Osteoblast (primary cell): ENCODE results near the gene SFMBT2. TPM values are rescaled to one million over a fixed set of nuclear protein-coding genes. Genes with fewer than 3 reads are reported as not detected.

Source experiments
- DNase-seq: peaks from one replicate; pipeline ENCODE4 v3.0.0; 2011; ENCODE audit warnings: low spot score, mixed read lengths; ENCODE audit not compliant: insufficient read length; ENCODE audit errors: missing footprints
- H2AFZ ChIP-seq: 2 replicates; pipeline ENCODE4 v1.6.0; 2011; ENCODE audit warnings: mild to moderate bottlenecking, low read length
- H3K27ac ChIP-seq: 2 replicates; pipeline ENCODE4 v1.5.1; 2011; ENCODE audit warnings: mild to moderate bottlenecking, low read depth, low read length, moderate library complexity
- H3K27me3 ChIP-seq: 2 replicates; pipeline ENCODE4 v1.6.0; 2012; ENCODE audit warnings: mild to moderate bottlenecking, control low read depth, inconsistent platforms, low read length, moderate library complexity; ENCODE audit not compliant: insufficient read depth
- H3K36me3 ChIP-seq: 2 replicates; pipeline ENCODE4 v1.5.1; 2011; ENCODE audit warnings: mild to moderate bottlenecking, low read length, control low read depth, moderate library complexity; ENCODE audit not compliant: insufficient read depth
- H3K4me1 ChIP-seq: 2 replicates; pipeline ENCODE4 v1.5.1; 2011; ENCODE audit warnings: mild to moderate bottlenecking, low read length, control low read depth, moderate library complexity; ENCODE audit not compliant: insufficient read depth
- H3K4me2 ChIP-seq: 2 replicates; pipeline ENCODE4 v1.6.0; 2011; ENCODE audit warnings: mild to moderate bottlenecking, low read length; ENCODE audit not compliant: insufficient read depth
- H3K4me3 ChIP-seq: fragments of 200-600 bp; sonication (generic); 3 replicates; pipeline ENCODE4 v1.5.1; 2012; ENCODE audit warnings: mild to moderate bottlenecking, low read length, inconsistent platforms; ENCODE audit not compliant: insufficient read depth
- H3K79me2 ChIP-seq: 2 replicates; pipeline ENCODE4 v1.6.0; 2012; ENCODE audit warnings: mild to moderate bottlenecking, low read length, control low read depth, inconsistent platforms; ENCODE audit not compliant: insufficient read depth
- H3K9me3 ChIP-seq: 2 replicates; pipeline ENCODE4 v1.5.1; 2011; ENCODE audit warnings: low read depth, low read length, control low read depth
- H4K20me1 ChIP-seq: 2 replicates; pipeline ENCODE4 v1.6.0; 2012; ENCODE audit warnings: mild to moderate bottlenecking, low read length, control low read depth; ENCODE audit not compliant: insufficient read depth
- total RNA-seq: library from RNA; depleted of rRNA; stranded (reverse); fragments of >200 nt; gene quantifications from 2 replicates; pipeline ENCODE4 v1.2.3, GENCODE V29; 2012
- TF ChIP-seq, protein P1 (sequence below): IDR thresholded peaks from 2 replicates; pipeline ENCODE4 v1.5.1; 2011; ENCODE audit warnings: mild to moderate bottlenecking, low read depth, low read length, moderate library complexity; ENCODE audit errors: extremely low read depth

Gene SFMBT2
- total RNA-seq, 1 donor: under 0.01 TPM

DNA sequence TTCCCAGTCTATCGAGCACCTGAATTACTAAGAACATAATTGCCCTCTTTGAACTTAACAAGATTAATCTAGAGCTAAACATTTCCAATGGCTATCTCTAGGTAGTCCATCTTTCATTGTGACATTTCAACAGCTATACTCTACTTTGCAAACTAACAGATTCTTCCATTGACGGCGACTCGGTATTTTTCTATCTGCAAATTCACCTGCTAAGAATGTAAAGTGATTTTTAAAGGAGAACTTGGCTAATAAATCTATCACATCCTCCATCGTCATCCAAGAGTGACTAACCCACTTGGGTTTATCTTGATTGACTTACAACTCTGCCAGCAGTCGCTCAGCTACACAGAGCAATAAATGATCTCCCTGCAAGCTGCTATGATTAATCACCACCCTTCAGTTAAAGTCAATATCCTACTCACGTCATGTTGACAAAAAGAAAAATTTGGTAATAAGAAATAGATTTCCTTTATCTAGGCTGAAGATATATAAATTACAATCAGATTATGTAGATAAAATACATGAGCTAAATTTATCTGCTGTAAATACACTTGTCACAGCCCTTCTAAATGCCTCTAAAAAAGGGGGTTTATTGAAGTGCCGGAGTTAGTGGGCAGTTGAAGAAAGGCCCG lies 99.5 kb downstream of the SFMBT2 start:
- H3K4me1 ChIP-seq: no peaks in the 10 kb centered on the region
- H3K4me2 ChIP-seq: no peak overlapping the region
- no peak overlapping the region for H2AFZ ChIP-seq
- no peaks in the 10 kb centered on the region for H4K20me1 ChIP-seq
- H3K27me3 ChIP-seq: no peaks in the 10 kb centered on the region
- DNase-seq: no peak
- H3K27ac ChIP-seq: no peak overlapping the region
- H3K79me2 ChIP-seq: no peaks in the 10 kb centered on the region
- TF ChIP-seq, protein P1, sequence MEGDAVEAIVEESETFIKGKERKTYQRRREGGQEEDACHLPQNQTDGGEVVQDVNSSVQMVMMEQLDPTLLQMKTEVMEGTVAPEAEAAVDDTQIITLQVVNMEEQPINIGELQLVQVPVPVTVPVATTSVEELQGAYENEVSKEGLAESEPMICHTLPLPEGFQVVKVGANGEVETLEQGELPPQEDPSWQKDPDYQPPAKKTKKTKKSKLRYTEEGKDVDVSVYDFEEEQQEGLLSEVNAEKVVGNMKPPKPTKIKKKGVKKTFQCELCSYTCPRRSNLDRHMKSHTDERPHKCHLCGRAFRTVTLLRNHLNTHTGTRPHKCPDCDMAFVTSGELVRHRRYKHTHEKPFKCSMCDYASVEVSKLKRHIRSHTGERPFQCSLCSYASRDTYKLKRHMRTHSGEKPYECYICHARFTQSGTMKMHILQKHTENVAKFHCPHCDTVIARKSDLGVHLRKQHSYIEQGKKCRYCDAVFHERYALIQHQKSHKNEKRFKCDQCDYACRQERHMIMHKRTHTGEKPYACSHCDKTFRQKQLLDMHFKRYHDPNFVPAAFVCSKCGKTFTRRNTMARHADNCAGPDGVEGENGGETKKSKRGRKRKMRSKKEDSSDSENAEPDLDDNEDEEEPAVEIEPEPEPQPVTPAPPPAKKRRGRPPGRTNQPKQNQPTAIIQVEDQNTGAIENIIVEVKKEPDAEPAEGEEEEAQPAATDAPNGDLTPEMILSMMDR: no peak
- no peak overlapping the region for H3K4me3 ChIP-seq
- no peaks in the 10 kb centered on the region for H3K9me3 ChIP-seq
- no peaks in the 10 kb centered on the region for H3K36me3 ChIP-seq

DNA sequence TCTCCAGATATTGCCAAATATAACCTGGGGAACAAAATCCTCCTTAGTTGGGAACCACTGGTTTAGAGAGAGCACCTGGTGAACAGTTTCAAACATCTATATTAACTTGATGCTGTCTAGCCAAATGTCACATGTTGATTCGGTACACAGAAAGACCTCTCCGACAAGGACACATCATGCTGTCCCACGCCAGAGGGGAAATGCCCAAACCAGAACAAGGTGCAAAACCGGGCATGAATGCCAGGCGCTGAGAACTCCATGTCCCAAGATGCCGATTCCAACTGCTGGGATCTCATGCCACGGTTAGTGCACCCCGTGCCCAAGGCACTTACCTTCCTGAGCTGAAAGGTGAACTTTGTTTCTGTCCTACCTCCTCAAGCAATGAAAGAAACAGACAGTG lies 100.8 kb downstream of the SFMBT2 start:
- Histone ChIP-seq H3K79me2 (no peaks in the 10 kb centered on the region), H3K27me3 (no peaks in the 10 kb centered on the region), H3K4me3 (no peak overlapping the region), H4K20me1 (no peaks in the 10 kb centered on the region), H3K36me3 (no peaks in the 10 kb centered on the region), H3K27ac (no peak overlapping the region), H3K4me2 (no peak overlapping the region), H2AFZ (no peak overlapping the region), H3K4me1 (no peaks in the 10 kb centered on the region), H3K9me3 (no peaks in the 10 kb centered on the region)
- TF ChIP-seq, protein P1: no peak
- DNase-seq: no peak

DNA sequence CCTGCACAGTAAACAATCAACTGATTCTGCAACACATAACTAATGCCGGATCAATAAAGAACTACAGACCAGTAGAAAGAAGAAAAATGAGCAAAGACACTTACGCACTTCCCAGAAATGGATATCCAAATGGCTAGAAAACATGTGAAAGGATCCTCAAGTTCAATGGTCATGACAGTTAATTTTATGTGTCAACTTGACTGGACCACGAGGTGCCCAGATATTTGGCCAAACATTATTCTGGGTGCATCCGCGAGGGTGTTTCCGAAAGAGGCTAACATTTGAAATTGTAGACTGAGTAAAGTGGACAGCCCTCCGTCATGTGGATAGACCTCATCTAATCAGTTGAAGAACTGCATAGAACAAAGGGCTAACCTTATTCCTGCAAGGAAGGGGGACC lies 102.0 kb downstream of the SFMBT2 start:
- Histone ChIP-seq H2AFZ (no peak overlapping the region), H3K4me3 (no peak overlapping the region), H4K20me1 (no peaks in the 10 kb centered on the region), H3K9me3 (no peaks in the 10 kb centered on the region), H3K27me3 (no peaks in the 10 kb centered on the region), H3K79me2 (no peaks in the 10 kb centered on the region), H3K36me3 (no peaks in the 10 kb centered on the region), H3K4me1 (no peaks in the 10 kb centered on the region), H3K27ac (no peak overlapping the region), H3K4me2 (no peak overlapping the region)
- no peak for DNase-seq
- TF ChIP-seq, protein P1: no peak

DNA sequence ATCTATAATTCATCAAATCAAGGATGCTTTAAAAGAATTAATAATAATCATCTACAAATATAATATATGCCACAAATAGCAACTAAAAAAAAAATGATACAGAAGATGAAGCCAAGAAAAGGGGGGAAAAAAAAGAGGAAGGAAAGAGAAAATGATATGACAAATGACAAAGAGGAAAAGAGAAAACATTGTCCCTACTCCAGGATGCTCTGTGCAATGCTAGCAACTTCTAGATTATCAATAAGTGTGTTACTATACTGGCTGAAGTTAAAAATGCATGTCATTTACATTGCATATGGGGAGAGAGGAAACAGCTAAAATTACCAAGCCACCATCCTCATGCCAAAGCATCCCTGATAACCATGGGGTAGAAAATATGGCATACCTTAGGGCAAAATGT lies 104.2 kb downstream of the SFMBT2 start:
- DNase-seq: no peak
- TF ChIP-seq, protein P1: no peak
- H2AFZ ChIP-seq: no peak overlapping the region
- H3K4me1 ChIP-seq: no peaks in the 10 kb centered on the region
- no peak overlapping the region for H3K27ac ChIP-seq
- H3K36me3 ChIP-seq: no peaks in the 10 kb centered on the region
- no peak overlapping the region for H3K4me2 ChIP-seq
- H4K20me1 ChIP-seq: no peaks in the 10 kb centered on the region
- no peaks in the 10 kb centered on the region for H3K79me2 ChIP-seq
- no peak overlapping the region for H3K4me3 ChIP-seq
- no peaks in the 10 kb centered on the region for H3K27me3 ChIP-seq
- H3K9me3 ChIP-seq: no peaks in the 10 kb centered on the region
